Heart right ventricle (tissue), 16 donors: ENCODE data around the gene KRTAP4-6. TPM values are rescaled to one million over a fixed set of nuclear protein-coding genes. Genes with fewer than 3 reads are reported as not detected.
"Not testable (repeated sequence)": the region's sequence is repeated elsewhere in the genome, so short reads cannot be mapped to it uniquely, and the experiment has no call there.

Source experiments
- ATAC-seq, 8 donors: fragments of 200-7000 bp; cut with Tn5 transposase; one replicate each; pipeline ENCODE4 v1.9.1; 2020; ENCODE audit warnings: mild to moderate bottlenecking in 8 of 8, moderate library complexity in 8 of 8, moderate number of reproducible peaks in 1 of 8
- DNase-seq, 2 donors: peaks; one replicate each; pipeline ENCODE4 v3.0.0-alpha.2; 2020
- H3K27ac ChIP-seq, 10 donors: fragments of 200-600 bp; sonication (generic) in 2 of 10; one replicate each; pipeline versions ENCODE4 v1.5.0 to v1.8.0; 2020 to 2022; ENCODE audit warnings: mild to moderate bottlenecking in 3 of 10
- H3K27me3 ChIP-seq, 7 donors: fragments of 200-600 bp; one replicate each; pipeline ENCODE4 v1.8.0; 2021 to 2022; ENCODE audit warnings: mild to moderate bottlenecking in 2 of 7
- H3K36me3 ChIP-seq, 9 donors: fragments of 200-600 bp; sonication (generic) in 1 of 9; one replicate each; pipeline versions ENCODE4 v1.5.0 to v1.8.0; 2020 to 2022; ENCODE audit warnings: mild to moderate bottlenecking in 2 of 9
- H3K4me1 ChIP-seq, 9 donors: fragments of 200-600 bp; sonication (generic) in 1 of 9; one replicate each; pipeline versions ENCODE4 v1.5.0 to v1.8.0; 2020 to 2022; ENCODE audit warnings: mild to moderate bottlenecking in 4 of 9
- H3K4me3 ChIP-seq, 10 donors: fragments of 200-600 bp; sonication (generic) in 2 of 10; one replicate each; pipeline versions ENCODE4 v1.5.0 to v1.8.0; 2020 to 2022; ENCODE audit warnings: mild to moderate bottlenecking in 7 of 10, moderate library complexity in 2 of 10
- H3K9me3 ChIP-seq, 11 donors: fragments of 200-600 bp in 10 of 11; sonication (generic) in 2 of 11; one replicate each; pipeline versions ENCODE4 v1.5.0 to v1.8.0; 2013 to 2022; ENCODE audit warnings: mild to moderate bottlenecking in 2 of 11, control low read depth in 1 of 11, moderate library complexity in 1 of 11
- WGBS, 2 donors: extraction: QIAGEN DNeasy Blood & Tissue Kit; methylation state at CpG; one replicate each; pipeline ENCODE4 v1.1.7; 2013; ENCODE audit warnings: inconsistent platforms in 1 of 2; 5-methylcytosine and 5-hydroxymethylcytosine counted together
- intact Hi-C, 10 donors: fragments of 100-400 bp; cut with DNase I; formaldehyde crosslinking; loops; one replicate each; pipeline versions ENCODE4 v1.11.1 to v1.14.2; 2022
- polyA plus RNA-seq, 2 donors: library from polyadenylated mRNA; stranded (reverse); fragments of 200-250 nt; gene quantifications; one replicate each; pipeline ENCODE4 v1.2.3, GENCODE V29; 2013
- total RNA-seq, 10 donors: library from RNA; stranded (reverse); fragmentation: NEBNext Ultra II Directional in 3 of 10; extraction: Animal tissue kit (Norgen Biotek cat#: 25700) in 3 of 10; gene quantifications; one replicate each; pipeline versions ENCODE4 v1.2.1 to v1.2.4, GENCODE V29; 2021 to 2023
- TF ChIP-seq, protein P1 (sequence below), 9 donors: fragments of 200-600 bp; sonication (generic) in 2 of 9; IDR thresholded peaks; one replicate each; pipeline versions ENCODE4 v1.5.0 to v1.8.0; 2021 to 2022; ENCODE audit warnings: antibody characterized with exemption in 9 of 9, mild to moderate bottlenecking in 5 of 9, moderate library complexity in 1 of 9
- donor health status: Arrhythmogenic right ventricular cardiomyopathy.
- donor health status: ischemic (EF 13 %, LVEDD 7.1; RV severe dilation, severe dysfunction).
- donor health status: healthy with polysubstance abuse.
- donor health status: DM: no; HTN: yes; CAD: no.
- donor health status: DM: no; HTN: no; CAD: no.
- donor health status: ischemic (EF 25% LVEDD 6.9; RV normal size, moderate dysfunction).
- donor health status: ischemic (EF 25% LVEDD 5.7; RV mildly dilated, moderate dysfunction).
- donor health status: healthy.
- donor health status: DM: yes; HTN: yes; CAD: no.
- donor health status: Ischemic cardiomyopathy.
- donor health status: ischemic (EF 35%, LVEDD 5.7; RV mildly dilated, moderate dysfunction).
- donor health status: nonischemic (EF 11% LVEDD 7.7; RV severe dilation, severe dysfunction).
- donor health status: DM: yes; HTN: yes; CAD: no.
- donor health status: PGD.
- donor health status: ischemic (EF 29% LVEDD 5.4; RV normal size, mild dysfunction).
- donor health status: nonischemic (EF 23%, LVEDD 6.1; RV moderate dilation, normal function).

KRTAP4-6 gene
- total and polyA plus RNA-seq, 12 donors, result not detected

DNA sequence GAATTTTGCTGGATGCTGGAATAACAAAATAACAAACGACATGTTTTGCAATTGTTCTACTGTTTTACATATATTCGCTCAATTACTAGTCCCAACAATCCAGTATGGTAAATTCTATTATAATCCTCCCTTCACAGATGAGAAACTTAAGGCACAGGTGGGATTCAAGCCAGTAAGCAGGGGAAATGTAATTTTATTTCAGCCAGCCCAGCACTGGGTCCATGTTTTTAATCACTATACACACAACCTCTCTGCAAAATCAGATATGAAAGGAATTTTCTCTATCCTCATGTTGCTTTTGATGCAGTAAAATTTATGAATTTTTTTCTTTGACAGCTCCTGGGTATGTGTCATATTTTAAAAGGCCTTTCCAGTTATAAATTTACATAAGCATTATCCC, 4.9 kb upstream of the KRTAP4-6 start:
- Histone ChIP-seq H3K4me3 (no peak overlapping the region), H3K36me3 (no peaks in the 10 kb centered on the region), H3K27ac (no peak overlapping the region), H3K9me3 (peaks cover 0 to 31% (median 5%) of the 10 kb centered on the region in 11 donors), H3K27me3 (peaks cover 0 to 15% (median 2%) of the 10 kb centered on the region in 7 donors), H3K4me1 (no peaks in the 10 kb centered on the region)
- TF ChIP-seq, protein P1, sequence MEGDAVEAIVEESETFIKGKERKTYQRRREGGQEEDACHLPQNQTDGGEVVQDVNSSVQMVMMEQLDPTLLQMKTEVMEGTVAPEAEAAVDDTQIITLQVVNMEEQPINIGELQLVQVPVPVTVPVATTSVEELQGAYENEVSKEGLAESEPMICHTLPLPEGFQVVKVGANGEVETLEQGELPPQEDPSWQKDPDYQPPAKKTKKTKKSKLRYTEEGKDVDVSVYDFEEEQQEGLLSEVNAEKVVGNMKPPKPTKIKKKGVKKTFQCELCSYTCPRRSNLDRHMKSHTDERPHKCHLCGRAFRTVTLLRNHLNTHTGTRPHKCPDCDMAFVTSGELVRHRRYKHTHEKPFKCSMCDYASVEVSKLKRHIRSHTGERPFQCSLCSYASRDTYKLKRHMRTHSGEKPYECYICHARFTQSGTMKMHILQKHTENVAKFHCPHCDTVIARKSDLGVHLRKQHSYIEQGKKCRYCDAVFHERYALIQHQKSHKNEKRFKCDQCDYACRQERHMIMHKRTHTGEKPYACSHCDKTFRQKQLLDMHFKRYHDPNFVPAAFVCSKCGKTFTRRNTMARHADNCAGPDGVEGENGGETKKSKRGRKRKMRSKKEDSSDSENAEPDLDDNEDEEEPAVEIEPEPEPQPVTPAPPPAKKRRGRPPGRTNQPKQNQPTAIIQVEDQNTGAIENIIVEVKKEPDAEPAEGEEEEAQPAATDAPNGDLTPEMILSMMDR (IDR thresholded peaks at IDR 0.05), result no peak
- WGBS, 2 donors, result 78 to 85% methylated on average over 2 of the region's 2 CpGs
- DNase-seq (no peak), ATAC-seq (no peak)
- intact Hi-C loops, result no loop called here

DNA sequence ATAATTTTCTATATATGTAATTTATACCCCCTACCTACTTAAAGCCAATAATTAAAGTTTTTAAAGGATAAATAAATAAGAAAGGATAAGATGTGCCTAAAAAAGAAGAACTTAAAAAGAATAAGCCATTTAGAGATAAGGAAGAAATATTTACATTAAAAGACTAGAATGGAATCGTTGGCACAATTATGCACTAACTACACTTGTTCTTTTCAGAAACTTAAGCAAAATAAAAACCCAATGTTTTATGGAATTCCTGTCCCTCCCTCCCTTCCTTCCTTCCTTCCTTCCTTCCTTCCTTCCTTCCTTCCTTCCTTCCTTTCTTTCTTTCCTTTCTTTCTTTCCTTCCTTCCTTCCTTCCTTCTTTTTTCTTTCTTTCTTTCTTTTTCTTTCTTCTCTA, 4.5 kb upstream of the KRTAP4-6 start:
- ATAC-seq (no peak), DNase-seq (no peak)
- intact Hi-C loops, result no loop called here
- no peak overlapping the region for H3K27ac ChIP-seq
- peaks cover 0 to 35% (median 5%) of the 10 kb centered on the region in 11 donors for H3K9me3 ChIP-seq
- no peaks in the 10 kb centered on the region for H3K4me1 ChIP-seq
- WGBS, 2 donors, result 83 to 88% methylated on average over 1 of the region's 1 CpG
- H3K4me3 ChIP-seq, result no peak overlapping the region
- TF ChIP-seq, protein P1 (IDR thresholded peaks at IDR 0.05), result no peak
- H3K27me3 ChIP-seq, result peaks cover 0 to 15% (median 4%) of the 10 kb centered on the region in 7 donors
- H3K36me3 ChIP-seq, result no peaks in the 10 kb centered on the region

DNA sequence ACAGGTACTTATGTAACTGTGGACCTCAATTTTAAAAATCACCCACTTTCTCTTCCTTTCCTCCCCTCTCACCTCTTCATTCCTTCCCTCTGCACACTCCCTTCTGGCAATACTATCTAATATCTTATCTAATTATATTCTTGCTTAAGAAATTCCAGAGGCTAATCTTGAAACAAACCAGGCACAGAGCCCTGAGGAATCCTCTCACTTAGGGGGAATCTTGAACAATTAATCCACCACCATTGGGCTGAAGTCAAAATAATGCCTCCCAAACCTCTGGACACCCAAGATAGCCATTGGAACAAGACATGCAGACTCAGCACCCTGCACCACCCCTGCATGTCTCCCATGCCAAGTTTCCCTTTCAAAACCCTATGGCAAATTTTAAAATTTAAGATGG, 1.0 kb upstream of the KRTAP4-6 start:
- TF ChIP-seq, protein P1 (IDR thresholded peaks at IDR 0.05), result no peak
- Histone ChIP-seq H3K27ac (no peak overlapping the region), H3K27me3 (peaks cover 0 to 10% (median 0%) of the 10 kb centered on the region in 7 donors), H3K9me3 (peaks cover 0 to 36% (median 9%) of the 10 kb centered on the region in 11 donors), H3K4me1 (no peaks in the 10 kb centered on the region), H3K4me3 (no peak overlapping the region), H3K36me3 (no peaks in the 10 kb centered on the region)
- no peak for DNase-seq
- intact Hi-C loops, result no loop called here
- no peak for ATAC-seq

DNA sequence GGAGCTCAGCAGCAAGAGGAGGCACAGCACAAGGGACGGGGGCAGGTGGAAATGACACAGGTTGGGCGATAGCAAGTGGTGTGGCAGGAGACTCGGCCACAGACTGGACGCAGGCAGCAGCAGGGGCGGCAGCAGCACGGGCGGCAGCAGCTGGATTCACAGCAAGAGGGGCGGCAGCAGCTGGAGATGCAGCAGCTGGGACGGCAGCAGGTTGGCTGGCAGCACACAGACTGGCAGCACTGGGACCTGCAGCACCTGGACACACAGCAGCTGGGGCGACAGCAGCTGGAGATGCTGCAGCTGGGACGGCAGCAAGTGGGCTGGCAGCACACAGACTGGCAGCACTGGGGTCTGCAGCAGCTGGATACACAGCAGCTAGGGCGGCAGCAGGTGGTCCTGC, 479 bp downstream of the KRTAP4-6 start:
- intact Hi-C loops, H3K4me1 ChIP-seq, ATAC-seq, H3K4me3 ChIP-seq, H3K36me3 ChIP-seq, DNase-seq, H3K27ac ChIP-seq: not testable (repeated sequence)
- 81 to 87% methylated on average over 12 of the region's 12 CpGs for WGBS, 2 donors
- Histone ChIP-seq H3K27me3 (peaks cover 0 to 12% (median 0%) of the 10 kb centered on the region in 7 donors), H3K9me3 (peaks cover 0 to 36% (median 9%) of the 10 kb centered on the region in 11 donors)

DNA sequence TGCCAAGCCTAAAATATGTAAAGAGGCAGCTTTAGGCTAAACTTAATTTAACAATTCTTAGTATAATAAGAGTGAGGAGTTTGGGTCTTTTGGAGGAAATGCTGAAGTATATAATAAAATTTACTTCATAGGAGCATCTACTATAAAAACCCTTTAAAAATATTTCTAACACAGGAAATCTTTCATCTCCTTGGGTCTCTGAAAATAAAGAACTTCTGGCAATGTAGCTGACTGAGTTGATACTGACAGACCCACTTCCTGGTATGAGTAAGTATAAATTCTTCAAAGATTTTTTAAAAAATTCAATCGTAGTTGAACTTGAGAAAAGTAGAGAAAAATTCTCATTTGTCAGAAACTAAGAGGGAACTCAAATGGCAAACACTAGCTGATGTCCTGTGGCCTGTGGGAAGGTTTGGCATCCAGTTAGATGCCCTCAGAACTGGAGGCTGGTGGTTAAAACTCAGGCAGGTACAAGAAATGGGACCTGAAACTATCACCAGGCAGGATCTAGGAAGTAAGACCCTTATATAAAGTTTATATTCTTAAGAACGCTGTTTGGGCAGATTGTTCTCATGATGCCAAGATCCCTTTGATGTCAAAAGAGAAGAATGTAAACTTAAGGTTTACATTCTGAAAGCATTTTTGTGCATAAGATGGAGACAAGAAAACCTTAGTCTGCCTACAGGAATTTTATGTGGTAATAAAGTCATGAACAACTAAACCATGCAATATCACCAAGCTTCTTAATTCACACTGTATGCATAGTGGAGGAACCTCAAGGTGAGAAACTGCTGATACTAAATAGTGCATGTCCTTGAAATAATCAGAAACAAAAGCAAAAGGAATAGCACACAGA, 6.2 kb downstream of the KRTAP4-6 start:
- Histone ChIP-seq H3K36me3 (no peaks in the 10 kb centered on the region), H3K4me1 (no peaks in the 10 kb centered on the region), H3K27me3 (peaks cover 0 to 11% (median 3%) of the 10 kb centered on the region in 7 donors), H3K9me3 (peaks cover 0 to 14% (median 4%) of the 10 kb centered on the region in 11 donors), H3K27ac (no peak overlapping the region), H3K4me3 (no peak overlapping the region)
- intact Hi-C loops, result no loop called here
- DNase-seq (no peak), ATAC-seq (no peak)
- TF ChIP-seq, protein P1 (IDR thresholded peaks at IDR 0.05), result no peak
- WGBS, 2 donors, result 70 to 72% methylated on average over 2 of the region's 2 CpGs
